HepG2 (cell line): ENCODE measurements around the gene TUBGCP6. TPM values are rescaled to one million over a fixed set of nuclear protein-coding genes. Genes with fewer than 3 reads are reported as not detected.

Source experiments
- MLLT10 ChIP-seq: sonication (generic); formaldehyde crosslinking; IDR thresholded peaks from 2 replicates; pipeline ENCODE4 v1.4.0; 2020; ENCODE audit warnings: missing genetic modification reagents
- NFKBIZ ChIP-seq: IDR thresholded peaks from 2 replicates; pipeline ENCODE4 v1.6.1; 2018; ENCODE audit warnings: missing genetic modification reagents, missing compliant biosample characterization
- ZBTB7A ChIP-seq: sonication (generic); formaldehyde crosslinking; IDR thresholded peaks from 2 replicates; pipeline ENCODE4 v1.8.0; 2022; ENCODE audit warnings: mild to moderate bottlenecking, missing genetic modification reagents
- ZKSCAN8 ChIP-seq: IDR thresholded peaks from 2 replicates; pipeline ENCODE4 v1.6.1; 2016; ENCODE audit warnings: borderline replicate concordance, missing genetic modification reagents, missing compliant biosample characterization
- ZNF101 ChIP-seq: sonication (generic); formaldehyde crosslinking; IDR thresholded peaks from 2 replicates; pipeline ENCODE4 v1.4.0; 2020; ENCODE audit warnings: mild to moderate bottlenecking, low read depth, missing genetic modification reagents, borderline replicate concordance
- ZNF256 ChIP-seq: sonication (generic); formaldehyde crosslinking; conservative IDR thresholded peaks from 2 replicates; pipeline ENCODE4 v1.4.0; 2020; ENCODE audit warnings: missing genetic modification reagents
- ZNF460 ChIP-seq: sonication (generic); formaldehyde crosslinking; IDR thresholded peaks from 2 replicates; pipeline ENCODE4 v1.5.1; 2020; ENCODE audit warnings: missing genetic modification reagents, mild to moderate bottlenecking, borderline replicate concordance
- ZNF629 ChIP-seq: sonication (generic); formaldehyde crosslinking; conservative IDR thresholded peaks from 2 replicates; pipeline ENCODE4 v1.5.0; 2020; ENCODE audit warnings: missing genetic modification reagents
- ZNF678 ChIP-seq: sonication (generic); formaldehyde crosslinking; IDR thresholded peaks from 2 replicates; pipeline ENCODE4 v1.4.0; 2020; ENCODE audit warnings: mild to moderate bottlenecking, missing genetic modification reagents
- ZNF724P ChIP-seq: sonication (generic); formaldehyde crosslinking; IDR thresholded peaks from 2 replicates; pipeline ENCODE4 v1.8.0; 2022; ENCODE audit warnings: missing genetic modification reagents, borderline replicate concordance
- ZNF816 ChIP-seq: sonication (generic); formaldehyde crosslinking; IDR thresholded peaks from 2 replicates; pipeline ENCODE4 v1.8.0; 2022; ENCODE audit warnings: missing genetic modification reagents, mild to moderate bottlenecking, borderline replicate concordance
- polyA plus RNA-seq, 8 experiments: library from polyadenylated mRNA; depleted of rRNA in 3 of 8; stranded (reverse) in 7 of 8; unstranded in 1 of 8; fragments of >200 nt; fragmentation: Illumina TruSeq in 4 of 8; extraction: Trizol in 4 of 8; gene quantifications; 2 replicates each; pipeline versions ENCODE4 v1.2.1 to v1.2.3, GENCODE V29; 2011 to 2016; ENCODE audit warnings: low read depth in 4 of 8, missing spikeins in 1 of 8, mixed read lengths in 1 of 8; ENCODE audit not compliant: insufficient read depth in 1 of 8
- total RNA-seq, 5 experiments: library from RNA; depleted of rRNA; stranded (reverse); fragments of >200 nt; fragmentation: Illumina TruSeq; extraction: Trizol; gene quantifications; 2 replicates each; pipeline ENCODE4 v1.2.3, GENCODE V29; 2016; ENCODE audit warnings: low read depth in 1 of 5
- TF ChIP-seq, protein P1 (sequence below): sonication (generic); formaldehyde crosslinking; IDR thresholded peaks from 2 replicates; pipeline ENCODE4 v1.4.0; 2020; ENCODE audit warnings: missing genetic modification reagents
- TF ChIP-seq, protein P2 (sequence below): sonication (generic); formaldehyde crosslinking; IDR thresholded peaks from 2 replicates; pipeline ENCODE4 v1.8.1; 2023; ENCODE audit warnings: mild to moderate bottlenecking, inconsistent platforms, moderate library complexity, missing genetic modification reagents, borderline replicate concordance
- TF ChIP-seq, protein P3 (sequence below): sonication (generic); formaldehyde crosslinking; IDR thresholded peaks from 2 replicates; pipeline ENCODE4 v1.5.0; 2020; ENCODE audit warnings: missing genetic modification reagents
- TF ChIP-seq, protein P4 (sequence below): sonication (generic); formaldehyde crosslinking; IDR thresholded peaks from 2 replicates; pipeline ENCODE4; 2020; ENCODE audit warnings: missing genetic modification reagents, mild to moderate bottlenecking, borderline replicate concordance

The TUBGCP6 gene
- total and polyA plus RNA-seq, 2 of the 13 experiments (the other 11 are each of a cell fraction or from before 2014, with no cell fraction given): 14.6 to 15.7 TPM

DNA sequence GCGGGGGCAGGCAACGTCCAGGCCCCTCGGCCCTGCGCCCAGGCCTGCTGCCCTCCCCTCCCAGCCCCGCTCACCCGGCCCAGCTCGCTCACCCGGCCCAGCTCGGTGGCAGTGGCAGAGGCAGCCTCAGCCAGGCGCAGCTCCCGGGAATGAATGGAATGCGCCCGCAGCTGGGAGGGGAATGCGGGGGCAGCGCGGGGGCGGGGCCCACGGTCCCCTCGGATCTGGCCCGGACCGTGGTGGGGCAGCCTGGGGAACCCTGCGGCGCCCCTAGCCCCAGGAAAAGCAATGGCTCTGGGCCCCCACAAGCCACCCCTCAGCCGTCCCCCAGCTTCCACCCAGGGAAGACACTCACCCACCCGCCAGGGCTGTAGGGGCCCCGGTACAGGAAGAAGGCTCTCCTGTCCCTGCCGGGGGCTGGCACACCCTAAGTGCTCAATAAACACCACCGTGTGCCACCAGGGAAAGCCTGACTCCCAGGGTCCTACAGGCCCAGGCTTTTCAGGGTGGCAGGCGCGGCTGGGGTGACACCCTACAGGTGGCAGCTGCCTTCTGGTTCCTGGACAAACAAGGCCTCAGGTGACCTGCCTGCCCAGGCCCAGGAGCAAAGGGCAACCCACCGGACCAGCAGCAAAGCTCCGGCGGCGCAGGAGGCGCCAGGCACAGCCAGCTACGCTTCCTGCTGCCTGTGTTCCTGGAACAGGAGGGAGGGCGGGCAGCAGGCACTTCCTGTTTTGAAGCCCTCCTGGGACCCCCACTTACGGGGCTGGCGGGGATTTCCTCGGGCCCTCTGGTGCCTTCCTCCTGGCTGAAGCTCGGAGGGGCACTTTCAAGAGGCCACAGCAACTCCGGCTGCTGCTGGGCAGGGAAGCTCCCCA is 48.9 kb upstream of the TUBGCP6 start (continued):
- TF ChIP-seq, protein P1, sequence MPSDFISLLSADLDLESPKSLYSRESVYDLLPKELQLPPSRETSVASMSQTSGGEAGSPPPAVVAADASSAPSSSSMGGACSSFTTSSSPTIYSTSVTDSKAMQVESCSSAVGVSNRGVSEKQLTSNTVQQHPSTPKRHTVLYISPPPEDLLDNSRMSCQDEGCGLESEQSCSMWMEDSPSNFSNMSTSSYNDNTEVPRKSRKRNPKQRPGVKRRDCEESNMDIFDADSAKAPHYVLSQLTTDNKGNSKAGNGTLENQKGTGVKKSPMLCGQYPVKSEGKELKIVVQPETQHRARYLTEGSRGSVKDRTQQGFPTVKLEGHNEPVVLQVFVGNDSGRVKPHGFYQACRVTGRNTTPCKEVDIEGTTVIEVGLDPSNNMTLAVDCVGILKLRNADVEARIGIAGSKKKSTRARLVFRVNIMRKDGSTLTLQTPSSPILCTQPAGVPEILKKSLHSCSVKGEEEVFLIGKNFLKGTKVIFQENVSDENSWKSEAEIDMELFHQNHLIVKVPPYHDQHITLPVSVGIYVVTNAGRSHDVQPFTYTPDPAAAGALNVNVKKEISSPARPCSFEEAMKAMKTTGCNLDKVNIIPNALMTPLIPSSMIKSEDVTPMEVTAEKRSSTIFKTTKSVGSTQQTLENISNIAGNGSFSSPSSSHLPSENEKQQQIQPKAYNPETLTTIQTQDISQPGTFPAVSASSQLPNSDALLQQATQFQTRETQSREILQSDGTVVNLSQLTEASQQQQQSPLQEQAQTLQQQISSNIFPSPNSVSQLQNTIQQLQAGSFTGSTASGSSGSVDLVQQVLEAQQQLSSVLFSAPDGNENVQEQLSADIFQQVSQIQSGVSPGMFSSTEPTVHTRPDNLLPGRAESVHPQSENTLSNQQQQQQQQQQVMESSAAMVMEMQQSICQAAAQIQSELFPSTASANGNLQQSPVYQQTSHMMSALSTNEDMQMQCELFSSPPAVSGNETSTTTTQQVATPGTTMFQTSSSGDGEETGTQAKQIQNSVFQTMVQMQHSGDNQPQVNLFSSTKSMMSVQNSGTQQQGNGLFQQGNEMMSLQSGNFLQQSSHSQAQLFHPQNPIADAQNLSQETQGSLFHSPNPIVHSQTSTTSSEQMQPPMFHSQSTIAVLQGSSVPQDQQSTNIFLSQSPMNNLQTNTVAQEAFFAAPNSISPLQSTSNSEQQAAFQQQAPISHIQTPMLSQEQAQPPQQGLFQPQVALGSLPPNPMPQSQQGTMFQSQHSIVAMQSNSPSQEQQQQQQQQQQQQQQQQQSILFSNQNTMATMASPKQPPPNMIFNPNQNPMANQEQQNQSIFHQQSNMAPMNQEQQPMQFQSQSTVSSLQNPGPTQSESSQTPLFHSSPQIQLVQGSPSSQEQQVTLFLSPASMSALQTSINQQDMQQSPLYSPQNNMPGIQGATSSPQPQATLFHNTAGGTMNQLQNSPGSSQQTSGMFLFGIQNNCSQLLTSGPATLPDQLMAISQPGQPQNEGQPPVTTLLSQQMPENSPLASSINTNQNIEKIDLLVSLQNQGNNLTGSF (CRISPR knock-in tag): peak; percentile 46; the same call in 1 of the 2 replicates
- TF ChIP-seq ZNF101 (CRISPR knock-in tag): no peak
- TF ChIP-seq, protein P2, sequence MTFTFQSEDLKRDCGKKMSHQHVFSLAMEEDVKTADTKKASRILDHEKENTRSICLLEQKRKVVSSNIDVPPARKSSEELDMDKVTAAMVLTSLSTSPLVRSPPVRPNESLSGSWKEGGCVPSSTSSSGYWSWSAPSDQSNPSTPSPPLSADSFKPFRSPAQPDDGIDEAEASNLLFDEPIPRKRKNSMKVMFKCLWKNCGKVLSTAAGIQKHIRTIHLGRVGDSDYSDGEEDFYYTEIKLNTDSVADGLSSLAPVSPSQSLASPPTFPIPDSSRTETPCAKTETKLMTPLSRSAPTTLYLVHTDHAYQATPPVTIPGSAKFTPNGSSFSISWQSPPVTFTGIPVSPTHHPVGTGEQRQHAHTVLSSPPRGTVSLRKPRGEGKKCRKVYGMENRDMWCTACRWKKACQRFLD (CRISPR knock-in tag): no peak
- TF ChIP-seq ZNF256 (CRISPR knock-in tag): 0 out of 2 replicates have a peak, but pooled peaks have one; percentile 55
- TF ChIP-seq ZNF678: peak; percentile 33; the same call in 1 of the 2 replicates
- peak; percentile 45; the same call in 1 of the 2 replicates for TF ChIP-seq ZNF629 (CRISPR knock-in tag)
- TF ChIP-seq, protein P3, sequence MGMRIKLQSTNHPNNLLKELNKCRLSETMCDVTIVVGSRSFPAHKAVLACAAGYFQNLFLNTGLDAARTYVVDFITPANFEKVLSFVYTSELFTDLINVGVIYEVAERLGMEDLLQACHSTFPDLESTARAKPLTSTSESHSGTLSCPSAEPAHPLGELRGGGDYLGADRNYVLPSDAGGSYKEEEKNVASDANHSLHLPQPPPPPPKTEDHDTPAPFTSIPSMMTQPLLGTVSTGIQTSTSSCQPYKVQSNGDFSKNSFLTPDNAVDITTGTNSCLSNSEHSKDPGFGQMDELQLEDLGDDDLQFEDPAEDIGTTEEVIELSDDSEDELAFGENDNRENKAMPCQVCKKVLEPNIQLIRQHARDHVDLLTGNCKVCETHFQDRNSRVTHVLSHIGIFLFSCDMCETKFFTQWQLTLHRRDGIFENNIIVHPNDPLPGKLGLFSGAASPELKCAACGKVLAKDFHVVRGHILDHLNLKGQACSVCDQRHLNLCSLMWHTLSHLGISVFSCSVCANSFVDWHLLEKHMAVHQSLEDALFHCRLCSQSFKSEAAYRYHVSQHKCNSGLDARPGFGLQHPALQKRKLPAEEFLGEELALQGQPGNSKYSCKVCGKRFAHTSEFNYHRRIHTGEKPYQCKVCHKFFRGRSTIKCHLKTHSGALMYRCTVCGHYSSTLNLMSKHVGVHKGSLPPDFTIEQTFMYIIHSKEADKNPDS (CRISPR knock-in tag): no peak; the same call in 1 of the 2 replicates
- peak; percentile 88 for TF ChIP-seq ZKSCAN8
- peak; percentile 66; the same call in 1 of the 2 replicates for TF ChIP-seq ZNF816 (CRISPR knock-in tag)
- peak; percentile 51; the same call in 1 of the 2 replicates for TF ChIP-seq NFKBIZ (CRISPR knock-in tag)
- TF ChIP-seq MLLT10 (CRISPR knock-in tag): 0 out of 2 replicates have a peak, but pooled peaks have one; percentile 12
- TF ChIP-seq ZNF724P: 0 out of 2 replicates have a peak, but pooled peaks have one; percentile 72
- peak; percentile 83 for TF ChIP-seq ZBTB7A
- TF ChIP-seq, protein P4, sequence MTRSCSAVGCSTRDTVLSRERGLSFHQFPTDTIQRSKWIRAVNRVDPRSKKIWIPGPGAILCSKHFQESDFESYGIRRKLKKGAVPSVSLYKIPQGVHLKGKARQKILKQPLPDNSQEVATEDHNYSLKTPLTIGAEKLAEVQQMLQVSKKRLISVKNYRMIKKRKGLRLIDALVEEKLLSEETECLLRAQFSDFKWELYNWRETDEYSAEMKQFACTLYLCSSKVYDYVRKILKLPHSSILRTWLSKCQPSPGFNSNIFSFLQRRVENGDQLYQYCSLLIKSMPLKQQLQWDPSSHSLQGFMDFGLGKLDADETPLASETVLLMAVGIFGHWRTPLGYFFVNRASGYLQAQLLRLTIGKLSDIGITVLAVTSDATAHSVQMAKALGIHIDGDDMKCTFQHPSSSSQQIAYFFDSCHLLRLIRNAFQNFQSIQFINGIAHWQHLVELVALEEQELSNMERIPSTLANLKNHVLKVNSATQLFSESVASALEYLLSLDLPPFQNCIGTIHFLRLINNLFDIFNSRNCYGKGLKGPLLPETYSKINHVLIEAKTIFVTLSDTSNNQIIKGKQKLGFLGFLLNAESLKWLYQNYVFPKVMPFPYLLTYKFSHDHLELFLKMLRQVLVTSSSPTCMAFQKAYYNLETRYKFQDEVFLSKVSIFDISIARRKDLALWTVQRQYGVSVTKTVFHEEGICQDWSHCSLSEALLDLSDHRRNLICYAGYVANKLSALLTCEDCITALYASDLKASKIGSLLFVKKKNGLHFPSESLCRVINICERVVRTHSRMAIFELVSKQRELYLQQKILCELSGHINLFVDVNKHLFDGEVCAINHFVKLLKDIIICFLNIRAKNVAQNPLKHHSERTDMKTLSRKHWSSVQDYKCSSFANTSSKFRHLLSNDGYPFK (CRISPR knock-in tag): peak; percentile 64; the same call in 1 of the 2 replicates
- peak; percentile 72; the same call in 1 of the 2 replicates for TF ChIP-seq ZNF460 (CRISPR knock-in tag)
